ENCODE data around the gene UBE2B. TPM values are rescaled to one million over a fixed set of nuclear protein-coding genes. Genes with fewer than 3 reads are reported as not detected.

Gene UBE2B
- total RNA-seq, 1 donor from 2014 or later = 68.3 TPM

- intact Hi-C loops (cut with DNase I) = no loop called here
- no peaks in the 10 kb centered on the region for H3K27me3 ChIP-seq
- DNase-seq (ENCODE audit: extremely low spot score in 2 of 2) = no peak
Observed at GRCh38 chr5:134398609-134399155, 27.3 kb downstream of the UBE2B start.

GRCh38 chr5:134403951-134404350, 32.6 kb downstream of the UBE2B start:
- intact Hi-C loops (cut with DNase I) = no loop called here
- peaks cover 0 to 23% of the 10 kb centered on the region in 2 donors for H3K36me3 ChIP-seq

More at GRCh38 chr5:134398609-134399155, 27.3 kb downstream of the UBE2B start:
- no peak for TF ChIP-seq POLR2A (IDR thresholded peaks at IDR 0.05)
- no peak for TF ChIP-seq CTCF (IDR thresholded peaks at IDR 0.05)
- TF ChIP-seq POLR2AphosphoS5 (IDR thresholded peaks at IDR 0.05; ENCODE audit: insufficient read depth in 1 of 2, low read depth in 1 of 2) = no peak
- Histone ChIP-seq H3K36me3 (peaks cover 0 to 42% of the 10 kb centered on the region in 2 donors), H3K9me3 (no peaks in the 10 kb centered on the region), H3K4me1 (no peaks in the 10 kb centered on the region), H3K27ac (no peak overlapping the region), H3K4me3 (no peak overlapping the region)

GRCh38 chr5:134406390-134406789, 35.0 kb downstream of the UBE2B start:
- H3K36me3 ChIP-seq = peaks cover 0 to 23% of the 10 kb centered on the region in 2 donors
- H3K27me3 ChIP-seq = no peaks in the 10 kb centered on the region
- H3K9me3 ChIP-seq = no peaks in the 10 kb centered on the region
- TF ChIP-seq POLR2AphosphoS5 (IDR thresholded peaks at IDR 0.05; ENCODE audit: insufficient read depth in 1 of 2, low read depth in 1 of 2) (no peak), CTCF (IDR thresholded peaks at IDR 0.05) (no peak), POLR2A (IDR thresholded peaks at IDR 0.05) (no peak)
- DNase-seq (ENCODE audit: extremely low spot score in 2 of 2) = no peak
- H3K4me1 ChIP-seq = peaks cover 20% of the 10 kb centered on the region
- intact Hi-C loops (cut with DNase I) = no loop called here
- H3K27ac ChIP-seq = no peak overlapping the region
- H3K4me3 ChIP-seq = no peak overlapping the region

More at GRCh38 chr5:134403951-134404350, 32.6 kb downstream of the UBE2B start:
- DNase-seq (ENCODE audit: extremely low spot score in 2 of 2) = no peak
- H3K4me3 ChIP-seq = no peak overlapping the region
- H3K27ac ChIP-seq = no peak overlapping the region
- no peaks in the 10 kb centered on the region for H3K4me1 ChIP-seq
- H3K27me3 ChIP-seq = no peaks in the 10 kb centered on the region
- no peaks in the 10 kb centered on the region for H3K9me3 ChIP-seq
- TF ChIP-seq POLR2A (IDR thresholded peaks at IDR 0.05) = no peak
- TF ChIP-seq CTCF (IDR thresholded peaks at IDR 0.05) = no peak
- no peak for TF ChIP-seq POLR2AphosphoS5 (IDR thresholded peaks at IDR 0.05; ENCODE audit: insufficient read depth in 1 of 2, low read depth in 1 of 2)

GRCh38 chr5:134409321-134409720, 38.0 kb downstream of the UBE2B start:
- peaks cover 35% of the 10 kb centered on the region for H3K4me1 ChIP-seq
- H3K36me3 ChIP-seq = peaks cover 0 to 12% of the 10 kb centered on the region in 2 donors
- DNase-seq (ENCODE audit: extremely low spot score in 2 of 2) = no peak
- TF ChIP-seq CTCF (IDR thresholded peaks at IDR 0.05) (no peak), POLR2A (IDR thresholded peaks at IDR 0.05) (no peak), POLR2AphosphoS5 (IDR thresholded peaks at IDR 0.05; ENCODE audit: insufficient read depth in 1 of 2, low read depth in 1 of 2) (no peak)
- intact Hi-C loops (cut with DNase I) = no loop called here
- no peaks in the 10 kb centered on the region for H3K9me3 ChIP-seq
- H3K27ac ChIP-seq = no peak overlapping the region
- H3K4me3 ChIP-seq = no peak overlapping the region
- no peaks in the 10 kb centered on the region for H3K27me3 ChIP-seq

- DNase-seq (ENCODE audit: extremely low spot score in 2 of 2) = no peak
- intact Hi-C loops (cut with DNase I) = loop anchor here (2.0 to 5.0 kb wide), 2 partner anchors 116 to 166 kb away; no protein-coding TSS in a partner anchor
- Histone ChIP-seq H3K4me1 (peaks cover 35% of the 10 kb centered on the region), H3K9me3 (no peaks in the 10 kb centered on the region), H3K4me3 (peak overlapping the region; percentile 79 to 87), H3K36me3 (peaks cover 0 to 7% of the 10 kb centered on the region in 2 donors), H3K27ac (no peak overlapping the region), H3K27me3 (no peaks in the 10 kb centered on the region)
- TF ChIP-seq POLR2AphosphoS5 (IDR thresholded peaks at IDR 0.05; ENCODE audit: insufficient read depth in 1 of 2, low read depth in 1 of 2) (no peak), POLR2A (IDR thresholded peaks at IDR 0.05) (no peak), CTCF (IDR thresholded peaks at IDR 0.05) (no peak)
Observed at GRCh38 chr5:134410822-134411221, 39.5 kb downstream of the UBE2B start.
